DND-41 (cell line): Measurements from ENCODE around the gene RFC5.
"Not testable (repeated sequence)": the region's sequence is repeated elsewhere in the genome, so short reads cannot be mapped to it uniquely, and the experiment has no call there.

Experiments
- EZH2 ChIP-seq: IDR thresholded peaks from 3 replicates; pipeline ENCODE4 v1.6.1; 2012; ENCODE audit warnings: borderline replicate concordance, low read depth, mild to moderate bottlenecking, moderate library complexity, low read length, inconsistent platforms; ENCODE audit not compliant: severe bottlenecking
- TF ChIP-seq, protein P1 (sequence below): IDR thresholded peaks from 2 replicates; pipeline ENCODE4 v1.5.1; 2012; ENCODE audit warnings: borderline replicate concordance, low read length, moderate library complexity, mild to moderate bottlenecking; ENCODE audit not compliant: poor library complexity, severe bottlenecking; ENCODE audit errors: extremely low read depth

- TF ChIP-seq, protein P1, sequence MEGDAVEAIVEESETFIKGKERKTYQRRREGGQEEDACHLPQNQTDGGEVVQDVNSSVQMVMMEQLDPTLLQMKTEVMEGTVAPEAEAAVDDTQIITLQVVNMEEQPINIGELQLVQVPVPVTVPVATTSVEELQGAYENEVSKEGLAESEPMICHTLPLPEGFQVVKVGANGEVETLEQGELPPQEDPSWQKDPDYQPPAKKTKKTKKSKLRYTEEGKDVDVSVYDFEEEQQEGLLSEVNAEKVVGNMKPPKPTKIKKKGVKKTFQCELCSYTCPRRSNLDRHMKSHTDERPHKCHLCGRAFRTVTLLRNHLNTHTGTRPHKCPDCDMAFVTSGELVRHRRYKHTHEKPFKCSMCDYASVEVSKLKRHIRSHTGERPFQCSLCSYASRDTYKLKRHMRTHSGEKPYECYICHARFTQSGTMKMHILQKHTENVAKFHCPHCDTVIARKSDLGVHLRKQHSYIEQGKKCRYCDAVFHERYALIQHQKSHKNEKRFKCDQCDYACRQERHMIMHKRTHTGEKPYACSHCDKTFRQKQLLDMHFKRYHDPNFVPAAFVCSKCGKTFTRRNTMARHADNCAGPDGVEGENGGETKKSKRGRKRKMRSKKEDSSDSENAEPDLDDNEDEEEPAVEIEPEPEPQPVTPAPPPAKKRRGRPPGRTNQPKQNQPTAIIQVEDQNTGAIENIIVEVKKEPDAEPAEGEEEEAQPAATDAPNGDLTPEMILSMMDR, result not testable (repeated sequence)
- not testable (repeated sequence) for TF ChIP-seq EZH2
Measured at GRCh38 chr12:118081521-118081920, 65.0 kb downstream of the RFC5 start.
